ENCODE results near the gene PTTG1IP. TPM values are rescaled to one million over a fixed set of nuclear protein-coding genes. Genes with fewer than 3 reads are reported as not detected.

PTTG1IP gene
- total and polyA plus RNA-seq, 2 of the 13 experiments (the other 11 are each of a cell fraction or from before 2014, with no cell fraction given), result 161 to 700 TPM

GRCh38 chr21:44817914-44818639 lies 55.4 kb downstream of the PTTG1IP start, which contains the start of gene SUMO3 (continued):
- no peak for TF ChIP-seq NCOR1 (IDR thresholded peaks at IDR 0.05; ENCODE audit: borderline replicate concordance, low read length)
- TF ChIP-seq NR2F2 (IDR thresholded peaks at IDR 0.05; ENCODE audit: borderline replicate concordance, low read depth), result no peak
- TF ChIP-seq THYN1 (CRISPR knock-in tag; IDR thresholded peaks at IDR 0.05; ENCODE audit: borderline replicate concordance, low read depth), result no peak
- no peak for TF ChIP-seq RARG (CRISPR knock-in tag; IDR thresholded peaks at IDR 0.05; ENCODE audit: low read depth)
- TF ChIP-seq ZNF225 (CRISPR knock-in tag; IDR thresholded peaks at IDR 0.05), result no peak
- no peak for TF ChIP-seq ZNF609 (CRISPR knock-in tag; IDR thresholded peaks at IDR 0.05; ENCODE audit: borderline replicate concordance)
- TF ChIP-seq GMEB2 (CRISPR knock-in tag; IDR thresholded peaks at IDR 0.05; ENCODE audit: low read depth), result no peak
- TF ChIP-seq TEF (CRISPR knock-in tag; IDR thresholded peaks at IDR 0.05), result no peak
- TF ChIP-seq REST (IDR thresholded peaks at IDR 0.05; ENCODE audit: borderline replicate concordance in 1 of 2, low read depth in 1 of 2, low read length in 2 of 2), result no peak
- TF ChIP-seq CSRNP2 (CRISPR knock-in tag; conservative IDR thresholded peaks at IDR 0.05; ENCODE audit: low read depth), result no peak
- no peak for TF ChIP-seq RELA (CRISPR knock-in tag; IDR thresholded peaks at IDR 0.05)
- TF ChIP-seq SNAI1 (CRISPR knock-in tag; IDR thresholded peaks at IDR 0.05; ENCODE audit: borderline replicate concordance), result no peak
- TF ChIP-seq U2AF1 (optimal IDR thresholded peaks at IDR 0.05; ENCODE audit: low read depth, low read length), result no peak
- TF ChIP-seq CREM (IDR thresholded peaks at IDR 0.05), result no peak
- TF ChIP-seq CREM (CRISPR knock-in tag; IDR thresholded peaks at IDR 0.05), result no peak
- TF ChIP-seq MLX (CRISPR knock-in tag; IDR thresholded peaks at IDR 0.05), result no peak

Measured in HepG2 (cell line).